ENCODE data around the gene IGFBP5. TPM values are rescaled to one million over a fixed set of nuclear protein-coding genes. Genes with fewer than 3 reads are reported as not detected.

The IGFBP5 gene
- total RNA-seq, result not detected

- intact Hi-C loops (cut with micrococcal nuclease), result loop anchor here (5.0 kb wide), 1 partner anchor 462 kb away; no protein-coding TSS in a partner anchor
- DNase-seq, result no peak
- H3K27me3 Mint-ChIP-seq, result peaks cover 42% of the 10 kb centered on the region
- TF ChIP-seq CTCF (IDR thresholded peaks at IDR 0.05), result no peak
- POLR2A ChIA-PET, result no interaction called here
- H3K27ac Mint-ChIP-seq, result no peak within 1 kb of the TSS
- H3K36me3 Mint-ChIP-seq (ENCODE audit: low read depth), result no peaks in the 10 kb centered on the region
- CTCF ChIA-PET, result interaction anchor here (1.0 to 1.3 kb wide), 3 partner anchors 13 to 1061 kb away, joined by 3 to 7 read pairs (median 3); no protein-coding TSS in a partner anchor
- ATAC-seq, result no peak
- H3K4me3 Mint-ChIP-seq, result peak within 1 kb of the TSS; percentile 74
- H3K4me1 Mint-ChIP-seq (ENCODE audit: low read depth), result peaks cover 23% of the 10 kb centered on the region
- no peaks in the 10 kb centered on the region for H3K9me3 Mint-ChIP-seq
Measured at GRCh38 chr2:216695401-216695821, at the start of gene IGFBP5. Gene IGFBP5 (minus strand): TSS chr2:216695549. CDS start chr2:216694775, 774 bp downstream.

- CTCF ChIA-PET, result no interaction called here
- POLR2A ChIA-PET, result no interaction called here
- H3K4me3 Mint-ChIP-seq, result no peak overlapping the region
- H3K9me3 Mint-ChIP-seq, result no peaks in the 10 kb centered on the region
- H3K36me3 Mint-ChIP-seq (ENCODE audit: low read depth), result no peaks in the 10 kb centered on the region
- peaks cover 5% of the 10 kb centered on the region for H3K27me3 Mint-ChIP-seq
- intact Hi-C loops (cut with micrococcal nuclease), result no loop called here
- DNase-seq (no peak), ATAC-seq (no peak)
- no peak overlapping the region for H3K27ac Mint-ChIP-seq
- TF ChIP-seq CTCF (IDR thresholded peaks at IDR 0.05), result no peak
- no peaks in the 10 kb centered on the region for H3K4me1 Mint-ChIP-seq (ENCODE audit: low read depth)
Measured at GRCh38 chr2:216743781-216744180, 48.4 kb upstream of the IGFBP5 start.

- no peak for ATAC-seq
- CTCF ChIA-PET, result no interaction called here
Measured at GRCh38 chr2:216742411-216742810, 47.1 kb upstream of the IGFBP5 start.

GRCh38 chr2:216741223-216741593 lies 45.9 kb upstream of the IGFBP5 start:
- H3K27me3 Mint-ChIP-seq, result peaks cover 3% of the 10 kb centered on the region
- ChIA-PET POLR2A (no interaction called here), CTCF (no interaction called here)
- no peaks in the 10 kb centered on the region for H3K9me3 Mint-ChIP-seq
- H3K36me3 Mint-ChIP-seq (ENCODE audit: low read depth), result no peaks in the 10 kb centered on the region
- ATAC-seq (no peak), DNase-seq (no peak)
- no peak for TF ChIP-seq CTCF (IDR thresholded peaks at IDR 0.05)
- H3K27ac Mint-ChIP-seq, result no peak overlapping the region
- intact Hi-C loops (cut with micrococcal nuclease), result no loop called here
- H3K4me3 Mint-ChIP-seq, result no peak overlapping the region
- H3K4me1 Mint-ChIP-seq (ENCODE audit: low read depth), result no peaks in the 10 kb centered on the region

More at GRCh38 chr2:216742411-216742810, 47.1 kb upstream of the IGFBP5 start:
- H3K9me3 Mint-ChIP-seq, result no peaks in the 10 kb centered on the region
- TF ChIP-seq CTCF (IDR thresholded peaks at IDR 0.05), result no peak
- H3K27ac Mint-ChIP-seq, result no peak overlapping the region
- no peak overlapping the region for H3K4me3 Mint-ChIP-seq
- no peaks in the 10 kb centered on the region for H3K4me1 Mint-ChIP-seq (ENCODE audit: low read depth)
- POLR2A ChIA-PET, result no interaction called here
- no peak for DNase-seq
- no peaks in the 10 kb centered on the region for H3K36me3 Mint-ChIP-seq (ENCODE audit: low read depth)
- intact Hi-C loops (cut with micrococcal nuclease), result no loop called here
- H3K27me3 Mint-ChIP-seq, result peaks cover 3% of the 10 kb centered on the region

- DNase-seq (no peak), ATAC-seq (no peak)
- Mint-ChIP-seq H3K4me1 (ENCODE audit: low read depth) (no peaks in the 10 kb centered on the region), H3K36me3 (ENCODE audit: low read depth) (no peaks in the 10 kb centered on the region), H3K4me3 (no peak overlapping the region), H3K27ac (no peak overlapping the region), H3K27me3 (peaks cover 3% of the 10 kb centered on the region), H3K9me3 (no peaks in the 10 kb centered on the region)
- ChIA-PET CTCF (no interaction called here), POLR2A (no interaction called here)
- TF ChIP-seq CTCF (IDR thresholded peaks at IDR 0.05), result no peak
- intact Hi-C loops (cut with micrococcal nuclease), result no loop called here
Measured at GRCh38 chr2:216740557-216741222, 45.3 kb upstream of the IGFBP5 start.
